Measurements from ENCODE around the gene MEGF11.

Gene MEGF11

DNA sequence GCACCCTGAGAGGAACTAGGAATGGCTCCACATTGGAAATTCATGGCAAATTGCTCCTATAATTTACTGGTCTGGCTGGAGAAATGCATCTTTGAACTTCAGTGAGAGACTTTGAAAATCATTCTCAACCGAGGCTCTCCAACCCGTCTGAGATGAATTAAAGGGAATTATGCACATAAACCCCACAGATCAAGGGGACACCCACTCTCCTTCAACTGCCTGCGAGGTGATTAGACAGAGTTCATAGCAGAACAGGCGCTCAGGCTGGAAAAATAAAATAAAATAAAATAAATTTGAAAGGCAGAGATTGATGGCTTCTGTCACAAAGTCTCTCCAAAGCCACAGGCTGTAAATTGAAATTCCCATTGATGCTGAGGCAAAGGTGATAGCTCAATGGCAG, 37.7 kb downstream of the MEGF11 start:
- no peak for DNase-seq (ENCODE audit: low read depth)

GRCh38 chr15:66214246-66214645, 39.3 kb downstream of the MEGF11 start:
- DNase-seq (ENCODE audit: low read depth): no peak

GRCh38 chr15:66212563-66212921, 41.0 kb downstream of the MEGF11 start:
- no peak for DNase-seq (ENCODE audit: low read depth)

- no peak for DNase-seq (ENCODE audit: low read depth)
Measured at GRCh38 chr15:66211670-66212562, 41.6 kb downstream of the MEGF11 start.

DNA sequence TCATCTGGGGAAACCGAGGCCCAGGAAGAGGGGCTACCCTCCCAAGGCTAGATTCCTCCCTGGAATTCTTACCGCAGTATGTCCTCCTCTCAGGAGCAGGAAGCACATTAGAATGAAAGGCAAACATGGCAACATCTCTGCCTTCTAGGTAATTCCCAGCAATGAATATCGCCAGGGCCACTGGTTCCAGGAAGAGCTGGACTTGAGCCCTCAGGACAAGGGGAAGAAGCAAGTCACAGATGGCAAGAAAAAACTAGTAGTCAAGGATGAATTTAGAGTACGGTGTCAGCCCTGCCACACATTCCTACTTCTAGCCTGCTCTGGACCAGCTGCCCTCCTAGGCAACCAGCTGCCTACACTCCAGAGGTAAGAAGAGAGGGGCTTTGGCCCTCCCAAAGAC, 42.9 kb downstream of the MEGF11 start:
- no peak for DNase-seq (ENCODE audit: low read depth)

GRCh38 chr15:66198757-66199156, 54.8 kb downstream of the MEGF11 start:
- DNase-seq (ENCODE audit: low read depth): no peak

DNA sequence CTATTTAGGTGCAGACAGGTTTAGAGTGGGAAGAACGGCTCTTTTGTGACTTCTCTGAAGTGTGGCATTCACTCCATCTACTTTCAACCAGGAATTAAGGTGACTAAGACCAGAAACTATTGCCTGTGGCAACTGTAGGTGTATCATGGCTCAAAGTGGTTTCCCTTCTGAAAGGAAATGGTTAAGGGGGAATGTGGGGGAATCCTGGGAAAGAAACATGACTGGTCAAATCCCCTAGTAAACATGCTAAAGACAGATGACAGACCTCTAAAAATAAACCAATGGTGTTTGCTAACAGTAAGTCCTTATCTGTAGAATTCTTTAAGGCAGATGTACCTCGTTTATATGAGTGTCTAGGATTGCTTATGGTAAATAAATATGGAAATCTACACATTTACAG, 56.9 kb downstream of the MEGF11 start:
- DNase-seq (ENCODE audit: low read depth): no peak

DNA sequence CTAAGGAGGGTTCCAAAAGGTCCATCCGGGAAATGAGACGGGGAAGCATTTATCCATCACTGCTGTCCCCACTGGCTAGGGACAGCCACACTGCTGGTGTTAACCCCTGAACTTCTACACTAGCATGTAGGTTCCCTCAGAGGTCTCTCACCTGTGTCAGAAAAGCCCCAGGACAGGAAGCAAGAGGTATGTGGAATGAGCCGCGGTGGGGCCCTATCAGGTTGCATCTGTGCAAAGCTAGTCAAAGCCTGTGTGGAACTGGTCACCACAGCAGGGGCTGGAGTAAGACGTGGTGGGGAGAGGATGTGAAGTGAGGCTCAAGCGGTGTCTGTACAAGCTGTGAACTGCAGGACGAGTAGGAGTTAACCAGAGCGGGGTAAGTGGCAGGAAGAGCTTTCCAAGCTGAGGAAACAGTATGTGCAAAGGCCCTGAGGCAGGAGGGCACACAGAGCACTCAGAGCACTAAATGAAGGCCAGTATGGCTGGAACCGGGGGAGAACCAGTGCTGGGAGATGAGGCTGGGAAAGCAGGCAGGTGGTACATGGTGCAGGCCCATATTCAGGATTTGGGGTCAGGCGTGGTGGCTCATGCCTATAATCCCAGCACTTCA, 57.8 kb downstream of the MEGF11 start:
- DNase-seq (ENCODE audit: low read depth): no peak

- no peak for DNase-seq (ENCODE audit: low read depth)
Measured at GRCh38 chr15:66193066-66193465, 60.5 kb downstream of the MEGF11 start.

- no peak for DNase-seq (ENCODE audit: low read depth)
Measured at GRCh38 chr15:66190746-66191145, 62.8 kb downstream of the MEGF11 start.

GRCh38 chr15:66189291-66189690, 64.3 kb downstream of the MEGF11 start:
- DNase-seq (ENCODE audit: low read depth): no peak

- no peak for DNase-seq (ENCODE audit: low read depth)
Measured at GRCh38 chr15:66188464-66188863, 65.1 kb downstream of the MEGF11 start.

- DNase-seq (ENCODE audit: low read depth): no peak
Measured at GRCh38 chr15:66187271-66187670, 66.3 kb downstream of the MEGF11 start.

DNA sequence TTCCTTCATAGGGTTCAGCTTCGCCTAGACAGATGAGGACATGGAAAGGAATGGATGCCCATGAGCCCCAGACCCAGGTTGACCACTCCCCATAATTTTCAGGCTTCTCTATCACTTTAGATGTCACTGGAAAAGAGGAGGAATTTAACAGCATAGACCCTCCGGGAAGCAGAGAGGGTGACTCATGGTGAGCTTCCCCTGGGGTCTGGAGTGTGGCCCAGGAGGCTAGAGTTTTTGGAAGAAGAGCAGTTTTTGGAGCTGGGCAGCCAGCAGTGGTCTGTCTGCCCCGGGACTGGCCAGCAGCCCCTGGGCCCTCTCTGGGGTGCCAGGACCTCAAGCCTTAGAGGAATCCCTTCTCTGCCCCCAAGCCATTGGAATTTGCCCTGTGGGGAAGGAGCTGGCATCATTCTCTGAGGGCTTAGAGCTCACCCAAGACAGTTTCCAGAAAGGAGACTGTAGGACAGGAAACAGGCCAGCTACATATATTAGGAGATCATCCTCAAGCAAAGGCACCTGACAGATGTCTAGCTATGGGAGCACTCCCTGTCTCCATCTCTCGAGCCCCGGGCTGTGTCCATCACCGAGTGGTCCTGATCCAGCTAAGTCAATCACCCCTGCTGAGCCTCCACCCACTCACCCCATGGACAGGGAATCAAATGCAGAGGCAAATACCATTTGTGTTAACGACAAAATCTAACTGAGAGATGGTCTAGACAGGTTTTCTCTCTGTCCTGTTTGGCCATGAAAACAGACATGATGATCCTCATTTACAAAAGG, 67.3 kb downstream of the MEGF11 start:
- DNase-seq (ENCODE audit: low read depth): no peak

- DNase-seq (ENCODE audit: low read depth): no peak
Measured at GRCh38 chr15:66184936-66185790, 68.4 kb downstream of the MEGF11 start.

- DNase-seq (ENCODE audit: low read depth): no peak
Measured at GRCh38 chr15:66184492-66184891, 69.1 kb downstream of the MEGF11 start.

DNA sequence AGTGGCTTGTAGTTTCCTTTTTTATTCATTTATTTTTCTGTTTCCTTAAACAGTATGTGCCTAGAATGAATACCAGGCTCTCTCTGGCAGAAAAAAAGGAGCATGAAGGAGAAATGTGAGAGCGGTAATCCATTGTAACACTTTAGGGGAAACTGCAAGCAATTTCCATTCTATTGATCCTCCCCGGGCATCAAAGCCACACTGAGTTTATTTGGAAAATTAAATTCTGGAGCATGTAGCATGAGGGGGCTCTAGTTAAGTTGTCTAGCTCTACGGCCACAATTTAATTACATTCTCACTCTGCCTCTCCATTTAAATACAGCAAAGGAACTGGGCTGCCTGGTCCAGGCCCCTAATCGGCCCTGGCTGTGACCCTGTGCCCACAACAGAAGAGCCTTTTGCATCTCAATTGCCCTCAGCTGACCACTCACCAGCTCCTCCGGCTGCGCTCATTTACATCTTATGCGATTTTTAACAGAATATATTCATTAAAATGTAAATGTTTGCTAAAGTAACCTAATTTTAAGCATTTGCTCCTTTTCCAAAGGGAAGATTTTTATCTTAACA, 72.9 kb downstream of the MEGF11 start:
- DNase-seq (ENCODE audit: low read depth): no peak

DNA sequence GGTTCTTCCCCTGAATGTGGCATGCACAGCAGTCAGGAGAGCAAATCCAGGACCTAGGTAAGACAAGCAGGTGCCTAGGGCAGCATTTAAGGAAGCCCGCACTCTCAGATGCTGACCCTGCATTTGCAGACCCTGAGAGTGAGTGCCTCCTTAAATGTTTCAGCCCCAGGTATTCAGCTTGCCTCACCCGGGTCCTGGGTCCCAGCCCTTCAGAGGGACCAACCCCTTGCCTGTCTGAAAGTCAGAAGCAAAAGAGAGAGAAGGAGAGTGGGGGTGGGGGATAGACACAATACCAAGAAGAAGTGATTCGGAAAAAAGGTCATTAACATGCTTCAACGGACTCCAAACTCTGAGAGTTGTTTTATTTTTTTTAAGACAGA, 75.0 kb downstream of the MEGF11 start:
- no peak for DNase-seq (ENCODE audit: low read depth)

DNA sequence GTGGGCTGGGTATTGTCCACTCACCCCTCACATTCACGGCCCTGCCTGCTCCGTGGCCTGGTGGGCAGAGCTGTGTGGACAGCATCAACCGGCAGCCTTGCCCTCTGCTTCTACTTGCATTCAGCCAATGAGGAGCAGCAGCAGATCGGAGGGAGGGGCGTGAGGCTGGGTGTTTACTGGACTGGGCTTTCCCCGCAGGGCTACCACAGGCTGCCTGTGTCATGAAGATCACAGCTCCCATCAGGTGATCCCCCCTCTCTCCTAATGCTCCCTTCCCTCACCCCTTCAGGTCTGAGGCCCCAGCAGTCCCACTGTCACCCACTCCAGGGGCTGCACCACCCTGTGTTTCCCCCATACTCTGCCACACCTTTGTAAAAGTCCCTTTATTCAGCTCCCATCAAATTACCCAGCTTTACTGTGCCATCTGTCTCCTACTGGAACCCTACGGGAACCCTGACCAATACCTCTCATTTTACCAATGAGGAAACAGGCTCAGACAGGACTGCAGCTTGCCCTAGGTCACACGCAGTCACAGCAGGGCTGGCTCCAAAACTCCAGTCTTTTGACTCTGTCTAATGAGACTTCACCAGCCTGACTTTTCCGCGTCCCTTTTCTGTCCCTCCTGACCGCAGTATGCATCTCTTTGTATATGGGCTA, 81.1 kb downstream of the MEGF11 start:
- DNase-seq (ENCODE audit: low read depth): no peak

DNA sequence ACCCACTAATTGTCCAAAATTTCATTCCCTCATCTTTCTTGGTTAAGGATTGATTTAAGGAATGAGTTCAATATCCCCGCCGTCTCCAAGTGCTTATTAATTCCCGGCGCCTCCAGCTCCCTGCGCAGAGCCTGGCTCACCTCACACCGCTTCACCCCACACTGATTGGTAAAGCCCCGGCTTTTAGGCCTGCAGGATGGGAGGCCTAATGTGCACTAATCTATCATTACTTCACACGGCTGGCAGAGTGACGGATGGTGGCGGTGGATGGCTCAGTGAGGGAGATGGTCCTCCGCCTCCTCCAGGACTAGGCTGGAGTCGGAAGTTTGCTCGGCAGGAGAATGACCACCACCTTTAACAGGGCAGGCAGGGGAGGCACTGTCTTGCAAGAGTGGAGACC, 81.7 kb downstream of the MEGF11 start:
- no peak for DNase-seq (ENCODE audit: low read depth)

- DNase-seq (ENCODE audit: low read depth): no peak
Measured at GRCh38 chr15:66170716-66171115, 82.8 kb downstream of the MEGF11 start.

Measured in stimulated activated CD8-positive, alpha-beta memory T cell treated with anti-CD3 and anti-CD28 coated beads, Interleukin-4, amount 100 ng/mL, for 24 hours (primary cell).